HepG2 (cell line): Measurements from ENCODE around the gene GJD3. TPM values are rescaled to one million over a fixed set of nuclear protein-coding genes. Genes with fewer than 3 reads are reported as not detected.

ENCODE experiments used
- ATAC-seq: fragments of 200-7000 bp; cut with Tn5 transposase; 3 replicates; pipeline ENCODE4 v1.9.1; 2020; ENCODE audit warnings: mild to moderate bottlenecking, moderate library complexity
- BruUV-seq: library from RNA; stranded (reverse); fragments of 400-500 nt; replicated peaks from 2 replicates; lab custom pipeline; 2021; lab: Mats Ljungman, UMichigan
- CTCF ChIA-PET: fragments of 300-600 bp; formaldehyde crosslinking; extraction: SDS; loops from one replicate; lab custom pipeline; 2021; ENCODE audit warnings: low total read pairs, inconsistent platforms, low intra/inter-chr PET ratio; lab: Yijun Ruan, JAX
- POLR2A ChIA-PET: fragments of 350-600 bp; sonication (Branson Sonifier 250); formaldehyde crosslinking; loops from one replicate; lab custom pipeline; 2020; ENCODE audit warnings: antibody characterized with exemption, inconsistent platforms; lab: Yijun Ruan, JAX
- DNase-seq: peaks from one replicate; pipeline ENCODE4 v3.0.0-alpha.2; 2015; ENCODE audit warnings: low spot score
- FAIRE-seq: peaks from 3 replicates; lab custom pipeline; 2011; peaks lifted over from hg19 to GRCh38; lab: Jason Lieb, UNC
- H2AFZ ChIP-seq: one replicate; pipeline ENCODE4 v1.6.1; 2011; ENCODE audit warnings: low read length, inconsistent platforms
- H3K27ac ChIP-seq: fragments of 300-600 bp; 3 replicates; pipeline ENCODE4 v1.8.0; 2011; ENCODE audit warnings: mixed run types, mild to moderate bottlenecking, mixed read lengths, low read length, inconsistent platforms; ENCODE audit not compliant: insufficient read depth; ENCODE audit errors: extremely low read length
- H3K27me3 ChIP-seq, 2 experiments: fragments of 200-600 bp in 1 of 2; 2 replicates in 1 of 2; 3 replicates in 1 of 2; pipeline versions ENCODE4 v1.6.0 to v1.8.0; 2011; ENCODE audit warnings: low read length in 2 of 2, mild to moderate bottlenecking in 2 of 2, moderate library complexity in 2 of 2, inconsistent platforms in 1 of 2; ENCODE audit not compliant: insufficient read depth in 2 of 2, control insufficient read depth in 1 of 2
- H3K36me3 ChIP-seq, 2 experiments: fragments of 200-600 bp in 1 of 2; replicated peaks in 1 of 2; 2 replicates in 1 of 2; 3 replicates in 1 of 2; pipeline versions ENCODE4 v1.5.1 to v1.8.0; 2011; ENCODE audit warnings: low read length in 2 of 2, inconsistent platforms in 1 of 2; ENCODE audit not compliant: insufficient read depth in 2 of 2, control insufficient read depth in 1 of 2
- H3K4me1 ChIP-seq: 2 replicates; pipeline ENCODE4 v1.5.1; 2012; ENCODE audit warnings: low read length, inconsistent platforms; ENCODE audit not compliant: insufficient read depth
- H3K4me2 ChIP-seq: 2 replicates; pipeline ENCODE4 v1.6.0; 2011; ENCODE audit warnings: low read depth, low read length, inconsistent platforms
- H3K4me3 ChIP-seq, 3 experiments: fragments of 200-600 bp in 1 of 3; sonication (generic), shearing (Covaris generic) in 1 of 3; replicated peaks in 1 of 3; 2 replicates each; pipeline ENCODE4 v1.5.1; 2011 to 2016; ENCODE audit warnings: low read length in 3 of 3, inconsistent platforms in 2 of 3, low read depth in 2 of 3, mild to moderate bottlenecking in 2 of 3, control low read depth in 1 of 3, mixed read lengths in 1 of 3; ENCODE audit not compliant: insufficient read depth in 1 of 3
- H3K79me2 ChIP-seq: one replicate; pipeline ENCODE4 v1.6.1; 2011; ENCODE audit warnings: low read length, inconsistent platforms; ENCODE audit not compliant: insufficient read depth
- H3K9ac ChIP-seq: 2 replicates; pipeline ENCODE4 v1.6.0; 2011; ENCODE audit warnings: mild to moderate bottlenecking, low read depth, low read length, inconsistent platforms; ENCODE audit not compliant: insufficient read depth
- H3K9me3 ChIP-seq: 2 replicates; pipeline ENCODE4 v1.5.1; 2012; ENCODE audit warnings: mild to moderate bottlenecking, low read length
- H4K20me1 ChIP-seq: 2 replicates; pipeline ENCODE4 v1.6.0; 2011; ENCODE audit warnings: inconsistent platforms, mild to moderate bottlenecking, low read length, moderate library complexity; ENCODE audit not compliant: insufficient read depth
- CSRNP2 ChIP-seq: sonication (generic); formaldehyde crosslinking; conservative IDR thresholded peaks from 2 replicates; pipeline ENCODE4 v1.8.0; 2022; ENCODE audit warnings: low read depth, missing genetic modification reagents
- DBP ChIP-seq: sonication (generic); formaldehyde crosslinking; IDR thresholded peaks from 2 replicates; pipeline ENCODE4 v1.4.0; 2020; ENCODE audit warnings: missing genetic modification reagents; ENCODE audit errors: not compliant biosample characterization
- DR1 ChIP-seq: sonication (generic); formaldehyde crosslinking; IDR thresholded peaks from 2 replicates; pipeline ENCODE4 v1.8.0; 2021; ENCODE audit warnings: mild to moderate bottlenecking, missing genetic modification reagents, inconsistent platforms
- ELF1 ChIP-seq: sonication (generic); formaldehyde crosslinking; IDR thresholded peaks from 2 replicates; pipeline ENCODE4 v1.4.0; 2020; ENCODE audit warnings: missing genetic modification reagents
- HES4 ChIP-seq: sonication (generic); formaldehyde crosslinking; IDR thresholded peaks from 2 replicates; pipeline ENCODE4 v1.9.0; 2021; ENCODE audit warnings: mild to moderate bottlenecking, missing genetic modification reagents, borderline replicate concordance
- KDM1A ChIP-seq: IDR thresholded peaks from 2 replicates; pipeline ENCODE4 v1.6.1; 2016; ENCODE audit warnings: missing compliant biosample characterization
- KDM5B ChIP-seq: sonication (generic); formaldehyde crosslinking; IDR thresholded peaks from 2 replicates; pipeline ENCODE4 v1.4.0; 2020; ENCODE audit warnings: missing genetic modification reagents, mild to moderate bottlenecking, borderline replicate concordance
- KLF9 ChIP-seq: IDR thresholded peaks from 2 replicates; pipeline ENCODE4 v1.6.1; 2016; ENCODE audit warnings: low read depth
- MLLT10 ChIP-seq: sonication (generic); formaldehyde crosslinking; IDR thresholded peaks from 2 replicates; pipeline ENCODE4 v1.4.0; 2020; ENCODE audit warnings: missing genetic modification reagents
- MTA3 ChIP-seq: sonication (generic); formaldehyde crosslinking; IDR thresholded peaks from 2 replicates; pipeline ENCODE4 v1.4.0; 2020; ENCODE audit warnings: missing genetic modification reagents
- NFE2L2 ChIP-seq: fragments of 150-350 bp; IDR thresholded peaks from 2 replicates; pipeline ENCODE4 v1.6.1; 2014; ENCODE audit warnings: low read length
- SALL2 ChIP-seq: sonication (generic); formaldehyde crosslinking; IDR thresholded peaks from 2 replicates; pipeline ENCODE4 v1.8.1; 2023; ENCODE audit warnings: mild to moderate bottlenecking, missing genetic modification reagents, inconsistent platforms
- SMAD3 ChIP-seq: sonication (generic); formaldehyde crosslinking; IDR thresholded peaks from 2 replicates; pipeline ENCODE4 v1.4.0; 2020; ENCODE audit warnings: missing genetic modification reagents
- ZBTB33 ChIP-seq: sonication (generic); formaldehyde crosslinking; IDR thresholded peaks from 2 replicates; pipeline ENCODE4 v1.4.0; 2020; ENCODE audit warnings: missing genetic modification reagents
- ZNF225 ChIP-seq: sonication (generic); formaldehyde crosslinking; IDR thresholded peaks from 2 replicates; pipeline ENCODE4 v1.4.0; 2020; ENCODE audit warnings: mild to moderate bottlenecking, missing genetic modification reagents
- ZNF335 ChIP-seq: sonication (generic); formaldehyde crosslinking; IDR thresholded peaks from 2 replicates; pipeline ENCODE4 v1.4.0; 2020; ENCODE audit warnings: missing genetic modification reagents
- ZNF446 ChIP-seq: sonication (generic); formaldehyde crosslinking; IDR thresholded peaks from 2 replicates; pipeline ENCODE4 v1.5.0; 2020; ENCODE audit warnings: mild to moderate bottlenecking, missing genetic modification reagents
- ZNF572 ChIP-seq: sonication (generic); formaldehyde crosslinking; IDR thresholded peaks from 2 replicates; pipeline ENCODE4 v1.5.1; 2020; ENCODE audit warnings: mild to moderate bottlenecking, missing genetic modification reagents
- ZNF691 ChIP-seq: sonication (generic); formaldehyde crosslinking; IDR thresholded peaks from 2 replicates; pipeline ENCODE4 v1.4.0; 2020; ENCODE audit warnings: missing genetic modification reagents, low read depth, mild to moderate bottlenecking, borderline replicate concordance
- ZNF737 ChIP-seq: sonication (generic); formaldehyde crosslinking; IDR thresholded peaks from 2 replicates; pipeline ENCODE4 v1.5.0; 2020; ENCODE audit warnings: missing genetic modification reagents, mild to moderate bottlenecking, borderline replicate concordance
- ZNF777 ChIP-seq: sonication (generic); formaldehyde crosslinking; IDR thresholded peaks from 2 replicates; pipeline ENCODE4 v1.4.0; 2020; ENCODE audit warnings: missing genetic modification reagents
- WGBS: methylation state at CpG from one replicate; pipeline ENCODE4 v1.1.6; 2017; ENCODE audit warnings: low lambda C conversion rate; 5-methylcytosine and 5-hydroxymethylcytosine counted together
- in situ Hi-C: cut with HindIII; loops from 2 replicates; pipeline ENCODE4 v1.10.0; 2017; ENCODE audit warnings: low pct_unique_long_range_greater_than_20kb; ENCODE audit not compliant: extremely low pct_ligation_motif_present
- intact Hi-C: fragments of 100-400 bp; cut with micrococcal nuclease; formaldehyde crosslinking; loops from one replicate; pipeline ENCODE4 v1.10.0; 2022; ENCODE audit not compliant: unreplicated experiment
- polyA plus RNA-seq, 8 experiments: library from polyadenylated mRNA; depleted of rRNA in 3 of 8; stranded (reverse) in 7 of 8; unstranded in 1 of 8; fragments of >200 nt; fragmentation: Illumina TruSeq in 4 of 8; extraction: Trizol in 4 of 8; gene quantifications; 2 replicates each; pipeline versions ENCODE4 v1.2.1 to v1.2.3, GENCODE V29; 2011 to 2016; ENCODE audit warnings: low read depth in 4 of 8, missing spikeins in 1 of 8, mixed read lengths in 1 of 8; ENCODE audit not compliant: insufficient read depth in 1 of 8
- total RNA-seq, 5 experiments: library from RNA; depleted of rRNA; stranded (reverse); fragments of >200 nt; fragmentation: Illumina TruSeq; extraction: Trizol; gene quantifications; 2 replicates each; pipeline ENCODE4 v1.2.3, GENCODE V29; 2016; ENCODE audit warnings: low read depth in 1 of 5

GJD3 gene
- total and polyA plus RNA-seq, 2 of the 13 experiments (the other 11 are each of a cell fraction or from before 2014, with no cell fraction given) = not detected

- in situ Hi-C loops (no loop called here), intact Hi-C loops (no loop called here)
- no peak overlapping the region for H3K4me3 ChIP-seq
- DNase-seq (no peak), ATAC-seq (no peak; the same call in 2 of the 3 replicates), FAIRE-seq (no peak)
- no peaks in the 10 kb centered on the region for H3K9me3 ChIP-seq
- ChIA-PET POLR2A (interaction anchor here (1.1 to 5.3 kb wide), 6 partner anchors 8 to 28 kb away, joined by 3 to 48 read pairs (median 4); no protein-coding TSS in a partner anchor), CTCF (interaction anchor here (0.6 kb wide), 1 partner anchor 175 kb away, joined by 3 read pairs; no protein-coding TSS in a partner anchor)
- WGBS = 95% methylated on average over 2 of the region's 4 CpGs
- H3K27me3 ChIP-seq = no peaks in the 10 kb centered on the region
- no peak overlapping the region for H3K27ac ChIP-seq
- BruUV-seq = no TSS peak
- no peak overlapping the region for H2AFZ ChIP-seq
- peaks cover 0 to 6% of the 10 kb centered on the region in 2 experiments; a peak in 1 of 5 replicates for H3K36me3 ChIP-seq
- peaks cover 37% of the 10 kb centered on the region for H4K20me1 ChIP-seq
- peaks cover 81% of the 10 kb centered on the region for H3K4me1 ChIP-seq
- H3K4me2 ChIP-seq = peak overlapping the region; percentile 52; the same call in 1 of the 2 replicates
- no peak overlapping the region for H3K9ac ChIP-seq
- H3K79me2 ChIP-seq = peaks cover 24% of the 10 kb centered on the region
- TF ChIP-seq HES4 (0 out of 2 replicates have a peak, but pooled peaks have one; percentile 18), ZNF225 (CRISPR knock-in tag) (no peak), ELF1 (CRISPR knock-in tag) (no peak), SALL2 (no peak), DBP (CRISPR knock-in tag) (no peak), CSRNP2 (no peak), MLLT10 (CRISPR knock-in tag) (no peak), KLF9 (CRISPR knock-in tag) (no peak), KDM5B (CRISPR knock-in tag) (peak; percentile 23; the same call in 1 of the 2 replicates), ZNF572 (0 out of 2 replicates have a peak, but pooled peaks have one; percentile 57), ZNF777 (CRISPR knock-in tag) (no peak), DR1 (CRISPR knock-in tag) (no peak), ZBTB33 (CRISPR knock-in tag) (no peak), MTA3 (CRISPR knock-in tag) (no peak), KDM1A (CRISPR knock-in tag) (no peak), SMAD3 (CRISPR knock-in tag) (no peak), ZNF737 (CRISPR knock-in tag) (no peak), ZNF335 (no peak), NFE2L2 (no peak), ZNF446 (CRISPR knock-in tag) (0 out of 2 replicates have a peak, but pooled peaks have one; percentile 53), ZNF691 (CRISPR knock-in tag) (no peak)
Observed at GRCh38 chr17:40327244-40327729, 37.2 kb downstream of the GJD3 start.
